Cerebellar nuclear complex (tissue), 1 donor: Measurements from ENCODE around the gene MX1.

ENCODE experiments used
- DNase-seq, 2 experiments: peaks; one replicate each; lab custom pipeline; 2025; lab: John Stamatoyannopoulos, UW

MX1 gene

DNA sequence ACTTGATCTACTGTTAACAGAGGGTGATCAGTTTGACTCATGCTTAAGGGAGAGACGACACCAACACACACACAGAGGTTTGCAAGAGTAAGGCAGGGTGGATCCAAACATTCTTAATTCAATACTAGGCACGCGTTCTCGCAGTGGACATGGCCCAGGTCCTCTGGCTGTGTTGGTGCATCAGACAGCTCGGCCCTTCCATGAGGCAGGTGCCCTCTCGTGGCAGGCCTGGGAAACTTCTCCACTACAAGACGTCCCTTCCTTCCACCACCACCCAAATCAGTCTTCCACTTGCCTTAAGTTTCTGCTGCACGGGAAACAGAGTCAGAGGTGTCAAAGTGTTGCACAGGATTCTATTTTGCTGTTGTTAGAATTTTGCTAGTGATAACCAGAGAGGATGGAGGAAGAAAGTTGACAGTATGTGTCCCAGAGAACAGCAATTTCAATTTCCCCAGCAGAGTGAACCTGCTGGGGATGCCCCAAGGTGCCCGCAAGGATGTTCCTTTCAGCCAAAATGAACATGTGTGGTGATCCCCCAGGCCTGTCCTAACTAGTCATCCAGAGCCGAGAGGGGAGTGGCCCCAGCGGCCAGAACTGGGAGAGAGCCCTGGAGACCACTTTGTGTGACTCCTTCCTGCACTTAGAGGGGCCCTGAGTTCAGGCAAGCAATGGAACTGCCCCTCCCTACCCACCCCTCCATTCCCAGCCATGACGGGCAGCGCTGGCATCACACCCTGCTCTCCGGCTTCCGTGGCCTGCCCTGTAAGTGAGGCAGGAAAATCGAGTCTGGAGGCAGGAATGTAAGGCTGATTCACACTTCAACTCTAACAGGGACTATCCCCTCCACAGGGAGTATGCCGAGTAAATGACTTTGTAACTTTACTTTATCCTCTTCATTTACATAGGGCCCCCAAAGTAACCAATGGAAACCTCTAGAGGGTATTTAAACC, 34.8 kb downstream of the MX1 start:
- no peak for DNase-seq

DNA sequence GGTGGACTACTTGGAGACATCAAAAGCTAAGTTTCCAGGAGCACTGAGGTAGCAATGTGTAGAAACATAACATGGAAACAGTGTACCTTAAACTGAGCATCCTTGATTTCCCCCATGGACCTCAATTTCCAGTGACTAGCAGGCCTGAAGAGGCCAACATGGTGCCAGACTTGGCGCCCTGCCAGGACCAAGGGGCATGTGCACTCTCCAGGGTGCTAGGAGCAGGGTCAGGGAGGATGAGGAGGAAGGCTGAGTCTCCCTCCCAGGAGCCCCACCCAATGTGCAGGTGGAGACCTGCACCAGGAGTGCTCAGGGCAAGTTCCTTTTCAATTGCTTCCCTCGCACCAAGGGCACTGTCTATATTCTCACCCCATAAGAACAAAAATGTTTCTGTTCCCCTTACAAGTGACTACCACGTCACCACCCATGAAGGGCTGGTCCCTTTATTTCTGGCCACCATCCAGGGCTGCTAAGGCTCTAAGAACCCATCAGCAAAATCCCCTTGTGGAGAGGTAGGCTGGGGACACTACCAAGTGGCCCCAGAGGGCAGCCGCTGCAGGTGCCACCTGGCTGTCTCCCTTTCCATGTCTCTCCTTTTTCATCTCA, 39.2 kb downstream of the MX1 start:
- no peak for DNase-seq

DNA sequence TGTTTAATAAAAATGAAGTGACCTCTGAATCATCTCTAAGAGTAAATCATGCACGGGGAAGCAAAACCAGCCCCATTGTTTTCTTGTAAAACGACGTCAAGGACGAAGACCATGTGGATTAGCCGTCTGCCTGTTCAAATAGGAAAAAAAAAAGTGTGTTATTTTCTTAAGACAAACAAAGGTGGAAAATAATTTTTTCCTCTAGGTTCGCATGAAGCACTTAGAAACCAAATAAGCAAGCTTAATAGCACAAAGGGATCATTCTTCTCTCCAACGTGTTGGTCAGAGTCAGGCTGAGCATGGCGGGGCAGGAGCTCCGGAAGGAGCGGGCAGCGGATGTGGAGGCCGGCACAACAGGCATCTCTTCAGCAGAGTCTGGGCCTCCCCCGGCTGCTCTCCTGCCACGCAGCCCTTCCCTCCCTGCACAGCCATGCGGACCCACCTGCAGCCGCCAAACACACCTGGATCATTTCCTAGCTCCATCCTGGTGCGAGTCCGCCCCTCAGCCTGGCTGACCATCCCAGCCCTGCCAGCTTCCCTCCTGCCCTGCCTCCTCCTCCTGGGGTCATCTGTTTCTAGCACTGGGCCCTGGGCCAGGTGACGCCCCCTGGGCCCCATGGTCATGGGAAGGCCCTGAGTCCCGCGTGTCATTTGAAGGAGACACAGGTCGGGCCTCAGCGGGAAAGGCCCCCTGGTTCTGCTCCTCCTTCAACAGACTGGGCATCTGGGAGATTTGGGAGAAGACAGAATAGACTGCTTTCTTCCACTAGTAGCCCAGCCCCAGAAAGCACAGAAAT, 40.2 kb downstream of the MX1 start:
- DNase-seq, result no peak

DNA sequence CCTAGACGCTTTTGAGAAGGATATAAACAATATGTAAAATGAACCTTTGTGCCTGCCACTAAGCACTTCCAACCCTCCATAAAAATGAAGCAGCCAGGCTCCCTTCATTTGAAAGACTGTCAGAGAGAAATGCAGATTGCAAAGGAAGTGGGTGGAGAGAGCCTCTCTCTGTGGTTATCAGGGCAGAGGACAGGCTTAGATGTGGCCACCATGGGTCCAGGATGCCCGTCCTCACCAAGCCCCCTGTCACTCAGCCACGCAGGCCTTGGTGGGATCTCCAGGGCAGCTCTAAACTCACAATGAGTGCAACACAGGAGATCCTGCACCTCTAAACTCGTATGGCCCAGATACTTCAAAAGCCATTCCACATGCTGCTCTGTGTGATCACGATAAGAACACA, 44.0 kb downstream of the MX1 start:
- no peak for DNase-seq

DNA sequence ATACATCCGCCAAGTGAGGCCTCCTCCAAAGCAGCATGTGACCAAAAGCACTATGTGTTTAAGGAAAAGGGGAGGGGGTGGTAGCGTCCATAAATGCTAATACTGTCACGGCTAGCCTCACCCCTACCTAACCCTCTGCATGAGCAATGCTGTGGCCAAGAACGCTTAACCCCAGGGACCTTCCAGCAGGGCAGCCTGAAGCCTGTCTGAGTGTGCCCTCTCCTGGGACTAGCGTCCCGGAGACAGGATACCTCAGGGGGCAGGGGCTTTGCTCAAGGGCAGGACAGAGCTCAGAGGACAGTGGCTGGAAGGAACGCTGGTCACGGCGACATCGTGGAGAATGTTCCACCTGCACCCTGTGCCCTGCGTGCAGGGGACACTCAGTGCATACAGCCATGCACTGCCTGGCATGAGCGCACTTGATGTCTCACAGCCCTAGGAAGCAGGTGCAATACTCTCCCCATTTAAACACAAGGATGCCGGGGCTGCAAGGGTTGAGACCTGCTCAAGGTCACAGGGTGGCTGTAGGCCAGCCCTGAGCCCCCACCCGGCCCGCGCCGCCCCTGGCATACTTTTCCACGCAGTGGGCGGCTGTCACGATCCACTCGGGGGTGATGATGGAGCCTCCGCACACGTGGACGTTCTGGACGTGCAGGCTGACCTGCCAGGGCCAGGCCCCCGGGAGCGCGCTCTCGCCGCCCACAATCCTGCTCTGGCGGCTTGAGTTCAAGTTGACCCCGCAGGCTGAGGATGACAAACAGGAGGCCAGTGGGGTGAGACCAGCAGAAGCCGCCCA, 46.9 kb downstream of the MX1 start:
- DNase-seq, result no peak

DNA sequence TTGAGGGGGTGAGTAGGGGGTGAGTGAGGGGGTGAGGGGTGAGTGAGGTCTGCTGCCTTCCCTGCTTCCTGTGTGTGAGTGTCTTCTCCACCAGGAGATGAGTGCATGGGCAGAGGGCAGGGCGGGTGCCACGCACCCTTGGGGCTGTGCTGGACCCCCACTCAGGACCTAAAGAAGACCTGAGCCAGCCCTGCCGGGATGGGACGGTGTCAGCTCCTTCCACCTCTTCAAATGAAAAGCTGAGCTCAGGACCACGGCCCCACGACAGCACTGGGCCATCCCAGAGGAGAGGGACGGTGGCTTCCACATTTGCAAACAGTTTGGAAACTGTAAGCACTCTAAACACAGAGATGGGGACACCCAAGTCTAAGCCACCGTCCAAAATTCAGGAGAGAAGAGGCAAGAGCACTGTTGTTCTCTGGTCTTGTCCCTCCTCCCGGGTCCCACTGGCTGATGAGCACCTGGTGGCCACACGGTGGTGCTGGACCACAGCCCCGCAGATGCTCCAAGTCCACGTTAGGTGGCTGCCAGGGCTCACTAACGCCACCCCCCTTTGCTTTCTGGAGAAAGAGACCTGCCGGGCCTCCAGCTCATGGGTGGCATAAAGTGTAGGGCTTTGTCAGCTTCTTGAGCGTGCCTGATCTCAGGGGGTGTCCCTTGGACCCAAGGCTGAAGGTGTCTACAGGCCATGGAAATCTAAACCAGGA, 49.8 kb downstream of the MX1 start:
- DNase-seq, result no peak

DNA sequence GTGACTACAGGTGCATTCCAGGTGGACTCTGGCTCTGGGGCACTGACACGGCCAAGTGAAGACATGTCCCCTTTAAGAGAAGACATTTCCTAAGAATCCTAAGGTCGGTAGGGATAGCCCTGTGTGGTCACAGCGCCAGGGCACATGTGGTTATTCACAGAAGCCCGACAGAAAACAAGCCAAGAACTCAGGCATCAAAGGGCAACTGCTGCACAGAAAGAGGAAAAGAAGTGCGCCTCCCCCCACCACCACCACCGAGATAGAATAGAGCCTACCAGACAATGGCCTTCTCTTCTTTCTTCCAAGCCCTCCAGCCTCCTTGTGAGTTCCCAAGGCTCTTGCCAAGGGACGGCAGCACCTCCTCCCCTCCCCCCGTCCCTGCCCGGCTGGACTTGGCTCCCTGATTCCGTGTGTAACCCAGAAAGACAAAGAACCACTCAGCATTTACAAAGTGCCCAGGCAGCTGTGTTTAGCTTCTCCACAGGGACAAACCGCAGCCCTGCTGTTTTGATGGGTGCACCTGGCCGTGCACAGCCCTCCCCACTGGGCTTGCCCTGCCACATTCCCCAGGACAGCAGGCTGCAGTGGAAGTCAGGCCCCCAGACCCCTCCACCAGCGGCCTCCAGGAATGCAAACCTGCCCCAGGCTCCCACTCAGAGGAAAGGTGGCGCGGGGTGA, 51.7 kb downstream of the MX1 start:
- no peak for DNase-seq

DNA sequence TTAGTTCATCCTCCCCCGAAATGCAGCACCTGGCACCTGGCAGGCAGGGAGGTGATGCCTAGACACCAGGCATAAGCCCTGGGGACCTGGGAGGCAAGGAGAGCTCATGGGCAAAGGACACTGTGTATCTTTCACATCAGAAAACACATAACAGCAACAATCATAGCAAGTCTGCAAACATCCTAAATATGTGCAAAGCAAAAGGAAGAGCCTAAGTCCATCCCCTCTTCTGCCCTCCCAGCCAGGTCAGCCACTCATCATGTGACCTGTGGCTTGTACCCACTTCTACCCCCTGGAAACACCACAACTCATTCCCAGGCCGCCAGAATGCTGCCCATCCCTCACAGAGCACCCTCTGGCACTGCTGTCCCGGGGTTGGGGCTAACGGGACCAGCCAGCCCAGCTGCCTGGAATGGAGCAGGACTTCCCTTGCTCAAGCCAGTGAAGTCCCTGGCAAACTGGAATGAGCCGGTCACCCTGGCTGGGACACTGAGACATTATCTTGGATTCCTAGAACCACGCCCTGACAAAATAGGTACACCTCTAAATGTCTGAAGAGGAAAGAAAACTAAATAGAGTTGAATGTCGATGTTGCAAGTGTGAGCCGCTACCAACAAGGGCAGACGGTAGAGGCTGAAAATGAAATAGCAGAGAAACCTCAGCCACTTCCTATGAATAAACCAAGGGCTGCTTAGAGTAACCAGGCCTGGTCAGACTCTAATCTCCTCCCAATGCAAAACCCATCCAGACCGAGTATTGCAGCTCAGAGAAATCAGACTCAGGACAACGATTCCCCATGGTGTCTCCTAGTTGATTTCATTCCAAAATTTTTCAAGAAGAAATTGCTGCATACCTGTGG, 52.5 kb downstream of the MX1 start:
- no peak for DNase-seq

DNA sequence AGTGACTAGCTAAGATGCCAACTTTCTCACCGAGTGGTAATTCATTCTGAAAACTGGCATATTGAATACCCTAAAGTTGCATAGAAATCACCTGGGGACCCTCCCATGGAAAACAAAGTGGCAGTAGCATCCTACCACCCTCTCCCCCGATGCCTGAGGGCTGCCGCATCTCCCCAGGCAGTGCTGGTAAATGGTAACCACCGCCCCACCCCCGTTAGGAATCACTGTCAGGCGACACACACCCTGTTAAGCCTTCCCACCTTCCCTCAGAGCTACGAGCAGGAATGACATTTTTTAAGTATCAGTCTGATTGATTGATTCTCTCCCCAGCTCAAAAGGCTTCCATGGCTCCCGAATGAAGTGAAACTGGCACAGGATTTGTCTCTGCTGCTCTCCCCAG, 53.6 kb downstream of the MX1 start:
- no peak for DNase-seq

DNA sequence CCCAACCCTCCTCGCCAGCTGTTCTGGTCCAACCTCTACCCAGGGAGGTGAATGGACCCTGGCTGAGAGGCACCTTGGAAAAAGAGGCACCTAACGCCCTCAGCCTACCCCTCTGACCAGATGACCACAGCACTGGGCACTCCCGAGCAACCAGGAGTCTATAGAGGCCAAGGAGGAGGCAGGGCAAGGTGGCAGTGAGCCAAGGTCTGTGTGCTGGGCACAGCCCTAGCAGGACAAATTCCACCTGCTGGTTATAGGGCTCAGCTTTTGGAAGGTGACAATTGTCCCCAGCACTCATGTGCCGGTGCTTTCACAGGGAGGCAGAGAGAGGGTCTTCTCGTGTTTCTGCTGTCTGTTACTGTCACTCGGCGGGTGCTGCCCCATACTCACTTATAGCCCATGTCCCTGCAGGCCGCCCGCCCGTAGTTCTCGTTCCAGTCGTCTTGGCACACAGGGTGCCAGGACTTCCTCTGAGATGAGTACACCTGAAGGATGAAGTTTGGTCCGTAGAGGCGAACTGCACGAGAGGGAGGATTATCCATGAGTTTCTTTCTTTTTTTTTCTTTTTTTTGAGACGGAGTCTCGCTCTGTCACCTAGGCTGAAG, 54.1 kb downstream of the MX1 start:
- no peak for DNase-seq

DNA sequence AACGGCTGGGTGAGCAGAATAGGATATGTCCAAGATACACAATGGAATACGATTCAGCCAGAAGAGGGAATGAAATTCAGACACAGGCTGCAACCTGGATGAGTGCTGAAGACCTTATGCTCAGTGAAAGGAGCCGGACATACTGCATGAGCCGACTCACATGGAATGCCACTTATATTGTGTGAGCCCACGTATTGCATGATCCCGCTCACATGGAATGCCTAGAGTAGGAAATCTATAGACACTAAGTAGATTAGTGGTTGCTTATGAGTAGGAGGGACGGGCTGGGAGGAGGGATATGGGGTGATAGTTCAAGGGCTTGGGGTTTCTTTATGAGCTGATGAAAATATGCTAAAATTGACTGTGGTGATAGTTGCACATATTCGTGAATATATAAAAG, 55.2 kb downstream of the MX1 start:
- no peak for DNase-seq

DNA sequence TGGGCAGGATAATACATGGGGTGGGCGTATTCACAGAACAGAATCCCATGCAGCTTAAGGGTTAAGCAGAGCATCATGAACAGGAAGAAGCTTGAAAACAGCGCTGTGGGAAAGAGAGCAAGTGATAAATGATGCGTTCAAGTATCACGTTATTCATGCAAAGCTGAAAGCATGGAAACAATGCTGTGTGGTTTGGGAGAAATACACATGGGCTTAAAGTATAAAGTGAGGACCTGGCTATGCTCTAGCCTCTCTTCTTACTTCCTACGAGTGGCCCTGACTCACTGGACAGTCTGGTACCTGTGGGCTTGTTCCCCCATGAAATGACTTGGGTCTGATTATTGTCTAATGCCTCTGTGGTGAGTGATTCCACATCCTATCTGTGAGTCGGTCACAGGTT, 56.3 kb downstream of the MX1 start:
- no peak for DNase-seq

DNA sequence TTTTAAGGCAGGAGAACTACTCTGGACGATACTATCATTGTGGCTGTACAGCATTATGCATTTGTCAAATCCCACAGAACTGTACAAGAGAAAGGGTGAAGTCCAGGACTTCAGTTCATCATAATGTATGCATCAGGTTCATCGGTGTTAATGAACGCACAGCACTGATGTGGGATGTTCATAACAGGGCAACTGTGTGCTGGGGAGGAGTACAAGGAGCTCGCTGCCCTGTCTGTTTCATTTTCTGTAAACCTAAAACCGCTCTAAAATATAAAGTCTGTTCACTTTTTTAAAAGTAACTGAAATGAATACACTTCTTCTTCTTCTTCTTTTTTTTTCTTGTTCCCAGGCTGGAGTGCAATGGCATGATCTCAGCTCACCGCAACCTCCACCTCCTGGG, 56.9 kb downstream of the MX1 start:
- DNase-seq, result no peak

DNA sequence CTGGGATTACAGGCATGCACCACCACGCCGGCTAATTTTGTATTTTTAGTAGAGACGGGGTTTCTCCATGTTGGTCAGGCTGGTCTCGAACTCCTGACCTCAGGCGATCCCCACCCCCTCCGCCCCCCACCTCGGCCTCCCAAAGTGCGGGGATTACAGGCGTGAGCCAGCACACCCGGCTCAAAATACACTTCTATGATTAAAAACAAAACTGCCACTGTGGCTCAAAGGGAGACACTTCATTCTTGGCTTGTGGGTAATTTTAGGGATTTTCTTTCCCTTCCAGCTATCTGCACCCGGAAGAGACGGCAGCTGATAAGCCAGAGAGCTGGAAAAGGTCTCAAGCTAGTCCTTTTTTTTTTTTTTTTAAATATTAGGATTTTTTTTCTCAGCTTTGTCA, 57.4 kb downstream of the MX1 start:
- DNase-seq, result no peak

DNA sequence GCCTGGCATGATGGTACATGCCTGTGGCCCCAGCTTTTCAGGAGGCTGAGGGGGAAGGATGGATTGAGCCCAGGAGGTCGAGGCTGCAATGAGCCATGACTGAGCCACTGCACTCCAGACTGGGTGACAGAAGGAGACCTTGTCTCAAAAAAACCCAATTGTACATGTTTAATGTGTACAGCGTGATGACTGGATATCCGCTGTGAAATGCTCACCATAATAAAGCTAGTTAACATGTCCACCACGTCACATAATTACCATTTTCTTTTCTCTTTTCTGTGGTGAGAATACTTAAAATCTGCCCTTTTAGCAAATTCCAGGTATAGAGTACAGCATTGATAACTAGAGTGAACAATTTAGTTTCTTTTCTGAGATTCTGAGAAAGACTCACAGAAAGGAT, 57.9 kb downstream of the MX1 start:
- DNase-seq, result no peak

DNA sequence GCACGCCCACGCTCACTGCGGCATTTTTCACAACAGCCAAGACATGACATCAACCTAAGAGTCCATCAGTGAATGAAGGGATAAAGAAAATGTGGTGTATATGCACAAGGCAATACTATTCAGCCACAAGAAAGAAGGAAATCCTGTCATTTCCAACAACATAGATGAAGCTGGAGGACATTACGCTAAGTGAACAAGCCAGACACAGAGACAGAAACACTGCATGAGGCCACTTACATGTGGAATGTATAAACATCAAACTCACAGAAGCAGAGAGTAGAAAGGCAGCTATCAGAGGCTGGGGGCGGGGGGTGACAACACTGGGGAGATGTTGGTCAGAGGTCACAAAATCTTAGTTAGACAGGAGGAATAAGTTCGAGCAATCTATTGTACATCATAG, 61.0 kb downstream of the MX1 start:
- no peak for DNase-seq

DNA sequence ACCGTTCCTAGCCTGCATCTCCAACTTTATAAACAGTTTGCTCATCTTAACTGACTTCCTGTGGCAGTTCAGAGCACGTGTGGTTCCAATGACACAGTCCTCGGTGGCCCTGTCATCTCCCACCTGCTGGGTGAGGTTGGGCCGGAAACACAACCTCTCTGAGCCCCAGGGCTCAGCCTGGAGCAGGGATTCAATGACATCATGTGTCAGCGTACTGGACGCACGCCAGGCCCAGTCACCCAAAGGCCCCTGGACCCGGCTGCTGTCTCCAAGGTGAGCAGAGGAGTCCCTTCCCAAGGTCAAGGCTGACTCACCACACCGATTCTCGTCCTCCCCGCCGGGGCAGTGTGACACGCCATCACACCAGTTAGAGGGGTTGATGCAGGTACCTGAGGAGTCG, 62.0 kb downstream of the MX1 start:
- DNase-seq, result no peak

DNA sequence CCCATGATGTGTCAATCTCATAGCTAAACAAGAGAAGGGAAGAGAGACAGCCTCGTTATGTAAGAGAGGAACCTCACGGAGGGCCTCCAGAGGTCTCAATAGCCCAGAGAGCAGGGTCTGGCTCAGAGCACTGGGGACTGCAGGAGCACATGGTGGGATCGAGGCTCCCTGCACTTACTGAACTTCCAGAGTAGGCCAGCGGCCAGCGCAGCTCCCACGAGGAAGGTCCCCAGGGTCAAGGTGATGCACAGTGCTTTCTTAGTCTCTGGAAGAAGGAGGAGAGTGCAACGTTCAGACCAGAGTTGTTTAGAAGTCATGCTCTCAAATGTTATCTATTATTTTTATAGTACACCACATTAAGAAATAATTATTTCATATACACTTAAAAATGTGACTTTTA, 63.3 kb downstream of the MX1 start:
- no peak for DNase-seq

DNA sequence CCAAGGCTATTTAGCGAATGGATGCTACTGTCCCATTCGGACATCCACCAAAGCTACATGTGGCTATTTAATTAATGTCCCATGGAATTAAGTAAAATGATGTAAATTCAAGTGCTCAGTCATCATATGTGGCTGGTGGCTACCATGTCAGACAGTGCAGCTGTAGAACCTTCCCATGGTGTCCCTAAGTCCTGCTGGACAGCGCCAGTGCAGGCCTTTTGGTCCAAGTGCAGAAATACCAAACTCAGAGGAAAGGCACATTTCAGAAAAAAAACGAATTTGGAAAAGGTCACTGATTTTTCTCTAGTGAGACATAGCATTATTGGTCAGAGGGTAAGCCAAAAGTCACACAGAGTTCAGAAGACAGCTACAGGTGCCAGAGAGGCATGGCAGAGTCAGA, 64.3 kb downstream of the MX1 start:
- DNase-seq, result no peak
